ENCODE results near the gene CASQ2.

The CASQ2 gene

DNA sequence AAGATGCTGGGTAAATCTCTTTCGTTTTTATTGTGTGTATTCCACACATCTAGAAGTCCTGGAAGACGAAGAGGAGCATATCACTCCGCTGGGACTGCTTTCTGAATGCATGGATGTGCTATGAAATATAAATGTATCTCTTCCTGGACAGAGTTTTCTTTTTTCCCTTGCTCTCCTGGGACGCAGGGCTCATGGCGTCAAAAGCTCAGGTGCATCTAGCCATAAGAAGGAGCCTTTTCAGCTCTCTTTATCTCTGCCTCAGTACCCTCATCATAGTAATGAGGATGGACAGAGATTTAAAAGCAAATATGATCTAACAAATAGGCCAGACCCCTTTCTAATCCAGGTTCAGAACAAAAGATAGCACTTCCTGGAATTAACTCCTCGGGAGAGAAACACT, 27.5 kb upstream of the CASQ2 start:
- H3K79me2 ChIP-seq (ENCODE audit: control insufficient read depth, low read length) = no peaks in the 10 kb centered on the region
- H3K9me3 ChIP-seq (ENCODE audit: control insufficient read depth, insufficient read depth, low read length) = no peaks in the 10 kb centered on the region
- no peaks in the 10 kb centered on the region for H3K9me2 ChIP-seq (replicated peaks; ENCODE audit: control insufficient read depth, low read length)
- no peaks in the 10 kb centered on the region for H3K4me1 ChIP-seq (ENCODE audit: control insufficient read depth, low read length)
- no peaks in the 10 kb centered on the region for H3F3A ChIP-seq (ENCODE audit: control insufficient read depth, insufficient read depth)
- no peak overlapping the region for H3K4me3 ChIP-seq (ENCODE audit: low read length)
- no peaks in the 10 kb centered on the region for H3K36me3 ChIP-seq (ENCODE audit: control insufficient read depth, low read length)
- H3K27me3 ChIP-seq (ENCODE audit: control insufficient read depth, low read length) = no peaks in the 10 kb centered on the region
- no peak overlapping the region for H3K4me2 ChIP-seq (ENCODE audit: low read length)
- no peaks in the 10 kb centered on the region for H4K20me1 ChIP-seq (ENCODE audit: control insufficient read depth, insufficient read depth, low read depth, low read length)
- TF ChIP-seq, protein P1, sequence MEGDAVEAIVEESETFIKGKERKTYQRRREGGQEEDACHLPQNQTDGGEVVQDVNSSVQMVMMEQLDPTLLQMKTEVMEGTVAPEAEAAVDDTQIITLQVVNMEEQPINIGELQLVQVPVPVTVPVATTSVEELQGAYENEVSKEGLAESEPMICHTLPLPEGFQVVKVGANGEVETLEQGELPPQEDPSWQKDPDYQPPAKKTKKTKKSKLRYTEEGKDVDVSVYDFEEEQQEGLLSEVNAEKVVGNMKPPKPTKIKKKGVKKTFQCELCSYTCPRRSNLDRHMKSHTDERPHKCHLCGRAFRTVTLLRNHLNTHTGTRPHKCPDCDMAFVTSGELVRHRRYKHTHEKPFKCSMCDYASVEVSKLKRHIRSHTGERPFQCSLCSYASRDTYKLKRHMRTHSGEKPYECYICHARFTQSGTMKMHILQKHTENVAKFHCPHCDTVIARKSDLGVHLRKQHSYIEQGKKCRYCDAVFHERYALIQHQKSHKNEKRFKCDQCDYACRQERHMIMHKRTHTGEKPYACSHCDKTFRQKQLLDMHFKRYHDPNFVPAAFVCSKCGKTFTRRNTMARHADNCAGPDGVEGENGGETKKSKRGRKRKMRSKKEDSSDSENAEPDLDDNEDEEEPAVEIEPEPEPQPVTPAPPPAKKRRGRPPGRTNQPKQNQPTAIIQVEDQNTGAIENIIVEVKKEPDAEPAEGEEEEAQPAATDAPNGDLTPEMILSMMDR (IDR thresholded peaks at IDR 0.05; ENCODE audit: low read depth, low read length, poor library complexity, severe bottlenecking) = no peak
- no peak for TF ChIP-seq EZH2phosphoT487 (IDR thresholded peaks at IDR 0.05; ENCODE audit: borderline replicate concordance, low read length)
- no peak overlapping the region for H3K27ac ChIP-seq (ENCODE audit: low read depth, low read length)

DNA sequence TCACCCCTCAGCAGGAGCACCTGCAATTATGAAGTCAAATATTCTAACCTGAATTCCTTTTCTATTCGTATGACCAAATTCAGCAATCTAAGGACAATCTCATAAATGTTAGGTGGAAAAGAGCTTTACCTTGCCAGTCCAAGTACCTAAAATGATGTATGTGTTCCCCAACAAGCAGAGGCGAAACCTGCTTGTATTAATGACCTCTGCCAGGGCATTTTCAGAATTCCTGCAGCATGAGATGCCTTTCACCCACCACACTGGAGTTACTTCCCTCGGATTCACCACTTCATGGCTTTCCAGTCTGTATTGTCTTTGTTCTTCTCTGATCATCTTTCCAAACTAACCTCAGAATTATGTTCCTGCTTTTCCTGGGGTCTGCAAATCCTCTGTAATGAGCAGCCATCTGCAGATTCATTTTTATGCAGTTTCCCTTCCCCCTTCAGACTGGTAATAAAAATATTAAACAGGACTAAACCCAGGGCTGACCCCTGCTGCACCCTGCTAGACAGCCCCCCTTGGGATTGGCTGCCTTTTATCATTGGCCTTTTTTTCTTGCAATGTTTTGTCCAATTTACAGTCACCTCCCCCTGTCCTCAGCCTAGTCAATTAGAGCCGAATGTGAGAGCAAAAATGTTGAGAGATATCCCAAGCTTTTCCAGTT, 26.6 kb upstream of the CASQ2 start:
- Histone ChIP-seq H3K4me3 (ENCODE audit: low read length) (no peak overlapping the region), H3K27ac (ENCODE audit: low read depth, low read length) (no peak overlapping the region), H3K9me3 (ENCODE audit: control insufficient read depth, insufficient read depth, low read length) (no peaks in the 10 kb centered on the region), H3K27me3 (ENCODE audit: control insufficient read depth, low read length) (no peaks in the 10 kb centered on the region), H3K79me2 (ENCODE audit: control insufficient read depth, low read length) (no peaks in the 10 kb centered on the region), H3K4me1 (ENCODE audit: control insufficient read depth, low read length) (no peaks in the 10 kb centered on the region), H3K9me2 (replicated peaks; ENCODE audit: control insufficient read depth, low read length) (no peaks in the 10 kb centered on the region), H4K20me1 (ENCODE audit: control insufficient read depth, insufficient read depth, low read depth, low read length) (no peaks in the 10 kb centered on the region), H3F3A (ENCODE audit: control insufficient read depth, insufficient read depth) (no peaks in the 10 kb centered on the region), H3K36me3 (ENCODE audit: control insufficient read depth, low read length) (no peaks in the 10 kb centered on the region), H3K4me2 (ENCODE audit: low read length) (no peak overlapping the region)
- TF ChIP-seq EZH2phosphoT487 (IDR thresholded peaks at IDR 0.05; ENCODE audit: borderline replicate concordance, low read length) = no peak
- TF ChIP-seq, protein P1 (IDR thresholded peaks at IDR 0.05; ENCODE audit: low read depth, low read length, poor library complexity, severe bottlenecking) = no peak

GRCh38 chr1:115793162-115793561, 24.6 kb upstream of the CASQ2 start:
- Histone ChIP-seq H3K36me3 (ENCODE audit: control insufficient read depth, low read length) (no peaks in the 10 kb centered on the region), H4K20me1 (ENCODE audit: control insufficient read depth, insufficient read depth, low read depth, low read length) (no peaks in the 10 kb centered on the region), H3K4me3 (ENCODE audit: low read length) (no peak overlapping the region), H3K4me2 (ENCODE audit: low read length) (no peak overlapping the region), H3K79me2 (ENCODE audit: control insufficient read depth, low read length) (no peaks in the 10 kb centered on the region), H3K4me1 (ENCODE audit: control insufficient read depth, low read length) (no peaks in the 10 kb centered on the region), H3F3A (ENCODE audit: control insufficient read depth, insufficient read depth) (no peaks in the 10 kb centered on the region), H3K9me2 (replicated peaks; ENCODE audit: control insufficient read depth, low read length) (no peaks in the 10 kb centered on the region), H3K9me3 (ENCODE audit: control insufficient read depth, insufficient read depth, low read length) (no peaks in the 10 kb centered on the region), H3K27ac (ENCODE audit: low read depth, low read length) (no peak overlapping the region), H3K27me3 (ENCODE audit: control insufficient read depth, low read length) (no peaks in the 10 kb centered on the region)
- no peak for TF ChIP-seq EZH2phosphoT487 (IDR thresholded peaks at IDR 0.05; ENCODE audit: borderline replicate concordance, low read length)
- TF ChIP-seq, protein P1 (IDR thresholded peaks at IDR 0.05; ENCODE audit: low read depth, low read length, poor library complexity, severe bottlenecking) = no peak

Data from DOHH2 (cell line).